ENCODE measurements around the gene RPL19.

RPL19 gene

DNA sequence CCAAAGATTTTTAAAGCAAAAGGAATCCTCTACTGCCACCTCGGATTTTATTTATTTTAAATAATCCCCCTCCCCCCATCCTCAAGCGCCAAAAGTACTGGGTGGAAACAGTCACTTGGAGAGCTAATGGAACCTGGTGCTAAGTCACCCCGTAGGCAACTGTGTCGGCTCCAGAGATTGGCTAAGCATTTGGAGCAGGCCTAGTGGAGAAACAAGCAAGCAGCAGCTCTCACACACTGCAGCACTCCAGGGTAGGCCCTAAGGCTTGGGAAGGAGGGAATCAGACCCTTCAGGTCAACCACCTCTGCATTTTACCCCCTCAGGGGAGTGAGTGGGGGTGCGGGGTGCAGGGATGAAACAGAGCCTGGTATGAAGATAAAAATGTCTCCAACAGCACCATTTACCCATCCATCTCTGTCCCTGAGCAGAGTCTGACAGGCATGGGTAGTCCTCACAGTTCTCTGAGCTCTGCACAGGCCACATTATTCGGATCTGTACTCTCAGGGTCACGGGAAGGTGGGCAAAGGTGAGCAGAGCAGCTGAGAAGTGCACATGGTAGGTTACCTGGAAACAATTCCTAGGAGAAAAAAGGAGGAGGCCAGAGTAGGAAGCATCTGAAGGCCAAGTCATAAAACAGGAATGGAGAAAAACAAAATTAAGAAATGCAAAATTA lies 52.8 kb downstream of the RPL19 start:
- DNase-seq = no peak

All from DMS79 (cell line).